Heart right ventricle (tissue), 16 donors: ENCODE data around the gene PIM1. TPM values are rescaled to one million over a fixed set of nuclear protein-coding genes. Genes with fewer than 3 reads are reported as not detected.
A peak's percentile ranks its signal among the peaks of the same experiment; 100 is the strongest.
"Not testable (repeated sequence)": the region's sequence is repeated elsewhere in the genome, so short reads cannot be mapped to it uniquely, and the experiment has no call there.

Experiments
- ATAC-seq, 8 donors: fragments of 200-7000 bp; cut with Tn5 transposase; one replicate each; pipeline ENCODE4 v1.9.1; 2020; ENCODE audit warnings: mild to moderate bottlenecking in 8 of 8, moderate library complexity in 8 of 8, moderate number of reproducible peaks in 1 of 8
- DNase-seq, 2 donors: peaks; one replicate each; pipeline ENCODE4 v3.0.0-alpha.2; 2020
- H3K27ac ChIP-seq, 10 donors: fragments of 200-600 bp; sonication (generic) in 2 of 10; one replicate each; pipeline versions ENCODE4 v1.5.0 to v1.8.0; 2020 to 2022; ENCODE audit warnings: mild to moderate bottlenecking in 3 of 10
- H3K27me3 ChIP-seq, 7 donors: fragments of 200-600 bp; one replicate each; pipeline ENCODE4 v1.8.0; 2021 to 2022; ENCODE audit warnings: mild to moderate bottlenecking in 2 of 7
- H3K36me3 ChIP-seq, 9 donors: fragments of 200-600 bp; sonication (generic) in 1 of 9; one replicate each; pipeline versions ENCODE4 v1.5.0 to v1.8.0; 2020 to 2022; ENCODE audit warnings: mild to moderate bottlenecking in 2 of 9
- H3K4me1 ChIP-seq, 9 donors: fragments of 200-600 bp; sonication (generic) in 1 of 9; one replicate each; pipeline versions ENCODE4 v1.5.0 to v1.8.0; 2020 to 2022; ENCODE audit warnings: mild to moderate bottlenecking in 4 of 9
- H3K4me3 ChIP-seq, 10 donors: fragments of 200-600 bp; sonication (generic) in 2 of 10; one replicate each; pipeline versions ENCODE4 v1.5.0 to v1.8.0; 2020 to 2022; ENCODE audit warnings: mild to moderate bottlenecking in 7 of 10, moderate library complexity in 2 of 10
- H3K9me3 ChIP-seq, 11 donors: fragments of 200-600 bp in 10 of 11; sonication (generic) in 2 of 11; one replicate each; pipeline versions ENCODE4 v1.5.0 to v1.8.0; 2013 to 2022; ENCODE audit warnings: mild to moderate bottlenecking in 2 of 11, control low read depth in 1 of 11, moderate library complexity in 1 of 11
- CTCF ChIP-seq, 9 donors: fragments of 200-600 bp; sonication (generic) in 2 of 9; IDR thresholded peaks; one replicate each; pipeline versions ENCODE4 v1.5.0 to v1.8.0; 2021 to 2022; ENCODE audit warnings: antibody characterized with exemption in 9 of 9, mild to moderate bottlenecking in 5 of 9, moderate library complexity in 1 of 9
- WGBS, 2 donors: extraction: QIAGEN DNeasy Blood & Tissue Kit; methylation state at CpG; one replicate each; pipeline ENCODE4 v1.1.7; 2013; ENCODE audit warnings: inconsistent platforms in 1 of 2; 5-methylcytosine and 5-hydroxymethylcytosine counted together
- intact Hi-C, 10 donors: fragments of 100-400 bp; cut with DNase I; formaldehyde crosslinking; loops; one replicate each; pipeline versions ENCODE4 v1.11.1 to v1.14.2; 2022
- polyA plus RNA-seq, 2 donors: library from polyadenylated mRNA; stranded (reverse); fragments of 200-250 nt; gene quantifications; one replicate each; pipeline ENCODE4 v1.2.3, GENCODE V29; 2013
- total RNA-seq, 10 donors: library from RNA; stranded (reverse); fragmentation: NEBNext Ultra II Directional in 3 of 10; extraction: Animal tissue kit (Norgen Biotek cat#: 25700) in 3 of 10; gene quantifications; one replicate each; pipeline versions ENCODE4 v1.2.1 to v1.2.4, GENCODE V29; 2021 to 2023
- donor health status: Arrhythmogenic right ventricular cardiomyopathy.
- donor health status: ischemic (EF 13 %, LVEDD 7.1; RV severe dilation, severe dysfunction).
- donor health status: healthy with polysubstance abuse.
- donor health status: DM: no; HTN: yes; CAD: no.
- donor health status: DM: no; HTN: no; CAD: no.
- donor health status: ischemic (EF 25% LVEDD 6.9; RV normal size, moderate dysfunction).
- donor health status: ischemic (EF 25% LVEDD 5.7; RV mildly dilated, moderate dysfunction).
- donor health status: healthy.
- donor health status: DM: yes; HTN: yes; CAD: no.
- donor health status: Ischemic cardiomyopathy.
- donor health status: ischemic (EF 35%, LVEDD 5.7; RV mildly dilated, moderate dysfunction).
- donor health status: nonischemic (EF 11% LVEDD 7.7; RV severe dilation, severe dysfunction).
- donor health status: DM: yes; HTN: yes; CAD: no.
- donor health status: PGD.
- donor health status: ischemic (EF 29% LVEDD 5.4; RV normal size, mild dysfunction).
- donor health status: nonischemic (EF 23%, LVEDD 6.1; RV moderate dilation, normal function).

The PIM1 gene
- total and polyA plus RNA-seq, 12 donors, result 9.2 to 106 (median 16.3) TPM

- WGBS, 2 donors, result 67 to 68% methylated on average over 8 of the region's 8 CpGs
- no peak overlapping the region for H3K4me3 ChIP-seq
- H3K27me3 ChIP-seq, result no peaks in the 10 kb centered on the region
- H3K4me1 ChIP-seq, result peaks cover 0 to 55% (median 24%) of the 10 kb centered on the region in 9 donors
- H3K9me3 ChIP-seq, result no peaks in the 10 kb centered on the region
- ATAC-seq (peak in 4 of 8 donors; percentile 13 to 78 (median 62)), DNase-seq (no peak)
- peak in 1 of 9 donors; percentile 14 for TF ChIP-seq CTCF (IDR thresholded peaks at IDR 0.05)
- peak overlapping the region in 9 of 10 donors; percentile 39 to 74 (median 63) for H3K27ac ChIP-seq
- intact Hi-C loops, result no loop called here
- no peaks in the 10 kb centered on the region for H3K36me3 ChIP-seq
Observed at GRCh38 chr6:37127961-37128862, 41.7 kb upstream of the PIM1 start.

GRCh38 chr6:37128863-37129443, 41.0 kb upstream of the PIM1 start:
- H3K9me3 ChIP-seq, H3K36me3 ChIP-seq, intact Hi-C loops, H3K27me3 ChIP-seq, DNase-seq, ATAC-seq, H3K4me3 ChIP-seq: not testable (repeated sequence)
- 91 to 93% methylated on average over 12 of the region's 12 CpGs for WGBS, 2 donors
- Histone ChIP-seq H3K27ac (peak overlapping the region in 8 of 10 donors; percentile 40 to 74 (median 64)), H3K4me1 (peaks cover 0 to 55% (median 24%) of the 10 kb centered on the region in 9 donors)

- WGBS, 2 donors, result 95 to 98% methylated on average over 5 of the region's 5 CpGs
- H3K4me3 ChIP-seq, result no peak overlapping the region
- no peak for ATAC-seq
- H3K4me1 ChIP-seq, result peaks cover 0 to 58% (median 24%) of the 10 kb centered on the region in 9 donors
- TF ChIP-seq CTCF (IDR thresholded peaks at IDR 0.05), result no peak
- no peaks in the 10 kb centered on the region for H3K36me3 ChIP-seq
- no peak for DNase-seq
- no peaks in the 10 kb centered on the region for H3K27me3 ChIP-seq
- intact Hi-C loops, result no loop called here
- no peaks in the 10 kb centered on the region for H3K9me3 ChIP-seq
- H3K27ac ChIP-seq, result peak overlapping the region in 6 of 10 donors; percentile 63 to 89 (median 74)
Observed at GRCh38 chr6:37129566-37129965, 40.4 kb upstream of the PIM1 start.

- Histone ChIP-seq H3K27me3 (no peaks in the 10 kb centered on the region), H3K36me3 (no peaks in the 10 kb centered on the region), H3K4me3 (no peak overlapping the region), H3K4me1 (peaks cover 0 to 65% (median 24%) of the 10 kb centered on the region in 9 donors), H3K27ac (peak overlapping the region; percentile 39 to 89 (median 72)), H3K9me3 (no peaks in the 10 kb centered on the region)
- intact Hi-C loops, result loop anchor here in 3 of 10 donors (2.0 to 5.0 kb wide), 4 partner anchors 28 to 80 kb away; no protein-coding TSS in a partner anchor
- ATAC-seq (peak in 6 of 8 donors; percentile 3 to 49 (median 33)), DNase-seq (peak in 1 of 2 donors; percentile 18)
- WGBS, 2 donors, result 42 to 49% methylated on average over 3 of the region's 3 CpGs
- no peak for TF ChIP-seq CTCF (IDR thresholded peaks at IDR 0.05)
Observed at GRCh38 chr6:37130704-37131103, 39.2 kb upstream of the PIM1 start.
